HL-60 (cell line): Measurements from ENCODE around the gene CHCHD6.

Experiments
- DNase-seq, 2 experiments: peaks; one replicate each; pipeline ENCODE4 v3.0.0-alpha.2; 2010 to 2020; ENCODE audit warnings: low read depth in 1 of 2, low spot score in 1 of 2
- H3K27ac ChIP-seq: fragments of 250-450 bp; sonication (Bioruptor Pico); replicated peaks from 2 replicates; pipeline ENCODE4 v1.5.1; 2020; ENCODE audit warnings: mild to moderate bottlenecking, moderate library complexity
- H3K27me3 ChIP-seq: fragments of 250-450 bp; sonication (Bioruptor Pico); 2 replicates; pipeline ENCODE4 v1.5.1; 2021; ENCODE audit warnings: mild to moderate bottlenecking, moderate library complexity; ENCODE audit not compliant: insufficient read depth, poor library complexity, severe bottlenecking
- H3K4me3 ChIP-seq: replicated peaks from 2 replicates; pipeline ENCODE4 v1.5.1; 2011; ENCODE audit warnings: mild to moderate bottlenecking, control low read depth, low read length; ENCODE audit not compliant: insufficient read depth
- CTCF ChIP-seq: IDR thresholded peaks from one replicate; pipeline ENCODE4 v1.5.1; 2011; ENCODE audit warnings: low read length, control low read depth, inconsistent platforms; ENCODE audit not compliant: insufficient read depth
- GABPA ChIP-seq: IDR thresholded peaks from 2 replicates; pipeline ENCODE4 v1.6.1; 2012; ENCODE audit warnings: low read depth
- POLR2AphosphoS5 ChIP-seq: IDR thresholded peaks from 2 replicates; pipeline ENCODE4 v1.6.1; 2012; ENCODE audit warnings: low read depth
- REST ChIP-seq: IDR thresholded peaks from 2 replicates; pipeline ENCODE4 v1.6.1; 2012; ENCODE audit warnings: low read depth; ENCODE audit not compliant: insufficient replicate concordance
- SPI1 ChIP-seq: IDR thresholded peaks from 2 replicates; pipeline ENCODE4 v1.6.1; 2012; ENCODE audit warnings: low read depth, mild to moderate bottlenecking, borderline replicate concordance

CHCHD6 gene

GRCh38 chr3:126817781-126818180 lies 113.7 kb downstream of the CHCHD6 start:
- H3K27ac ChIP-seq, result no peak overlapping the region
- TF ChIP-seq CTCF (no peak), REST (no peak), SPI1 (no peak), POLR2AphosphoS5 (no peak), GABPA (no peak)
- H3K27me3 ChIP-seq, result no peaks in the 10 kb centered on the region
- no peak overlapping the region for H3K4me3 ChIP-seq
- no peak for DNase-seq

GRCh38 chr3:126818400-126819095 lies 114.5 kb downstream of the CHCHD6 start:
- H3K27ac ChIP-seq, result no peak overlapping the region
- no peak for DNase-seq
- no peak for TF ChIP-seq SPI1
- TF ChIP-seq POLR2AphosphoS5, result no peak
- no peak for TF ChIP-seq GABPA
- TF ChIP-seq REST, result no peak
- no peaks in the 10 kb centered on the region for H3K27me3 ChIP-seq
- H3K4me3 ChIP-seq, result no peak overlapping the region

- Histone ChIP-seq H3K4me3 (no peak overlapping the region), H3K27me3 (no peaks in the 10 kb centered on the region), H3K27ac (no peak overlapping the region)
- no peak for TF ChIP-seq CTCF
- no peak for TF ChIP-seq GABPA
- TF ChIP-seq POLR2AphosphoS5, result no peak
- TF ChIP-seq REST, result no peak
- no peak for TF ChIP-seq SPI1
- no peak for DNase-seq
These were observed 122.7 kb downstream of the CHCHD6 start for GRCh38 chr3:126826693-126827092.
